Measurements from ENCODE around the gene TNFSF9.
"Not testable (repeated sequence)": the region's sequence is repeated elsewhere in the genome, so short reads cannot be mapped to it uniquely, and the experiment has no call there.

The TNFSF9 gene

GRCh38 chr19:6533746-6534418, 3.1 kb downstream of the TNFSF9 start:
- FAIRE-seq: no peak

- no peak for FAIRE-seq
Measured at GRCh38 chr19:6534451-6535093, 3.7 kb downstream of the TNFSF9 start.

- no peak for FAIRE-seq
Measured at GRCh38 chr19:6535558-6536137, 4.8 kb downstream of the TNFSF9 start.

GRCh38 chr19:6539514-6539913, 8.7 kb downstream of the TNFSF9 start:
- no peak for FAIRE-seq

- FAIRE-seq: no peak
Measured at GRCh38 chr19:6540918-6541689, 10.3 kb downstream of the TNFSF9 start.

GRCh38 chr19:6543866-6544347, 13.1 kb downstream of the TNFSF9 start:
- FAIRE-seq: no peak

- FAIRE-seq: not testable (repeated sequence)
Measured at GRCh38 chr19:6550679-6551078, 19.9 kb downstream of the TNFSF9 start.

- FAIRE-seq: no peak
Measured at GRCh38 chr19:6551091-6551490, 20.3 kb downstream of the TNFSF9 start.

GRCh38 chr19:6551607-6552450, 21.0 kb downstream of the TNFSF9 start:
- FAIRE-seq: no peak

GRCh38 chr19:6556043-6556449, 25.2 kb downstream of the TNFSF9 start:
- no peak for FAIRE-seq

- FAIRE-seq: no peak
Measured at GRCh38 chr19:6556480-6557195, 25.8 kb downstream of the TNFSF9 start.

GRCh38 chr19:6562437-6562836, 31.6 kb downstream of the TNFSF9 start:
- FAIRE-seq: not testable (repeated sequence)

- no peak for FAIRE-seq
Measured at GRCh38 chr19:6564393-6564792, 33.6 kb downstream of the TNFSF9 start.

- not testable (repeated sequence) for FAIRE-seq
Measured at GRCh38 chr19:6566727-6567126, 35.9 kb downstream of the TNFSF9 start.

- no peak for FAIRE-seq
Measured at GRCh38 chr19:6568010-6568526, 37.2 kb downstream of the TNFSF9 start.

GRCh38 chr19:6568816-6569215, 38.0 kb downstream of the TNFSF9 start:
- no peak for FAIRE-seq

GRCh38 chr19:6570764-6571163, 39.9 kb downstream of the TNFSF9 start:
- FAIRE-seq: no peak

GRCh38 chr19:6571167-6571566, 40.3 kb downstream of the TNFSF9 start:
- no peak for FAIRE-seq

GRCh38 chr19:6572217-6572616, 41.4 kb downstream of the TNFSF9 start:
- no peak for FAIRE-seq

- FAIRE-seq: no peak
Measured at GRCh38 chr19:6573350-6573749, 42.5 kb downstream of the TNFSF9 start.

GRCh38 chr19:6576869-6577475, 46.1 kb downstream of the TNFSF9 start:
- FAIRE-seq: no peak
